Esophagus muscularis mucosa (tissue), 4 donors: ENCODE results near the gene MTUS2. TPM values are rescaled to one million over a fixed set of nuclear protein-coding genes. Genes with fewer than 3 reads are reported as not detected.

Source experiments
- DNase-seq: peaks from one replicate; pipeline ENCODE4 v3.0.0-alpha.2; 2017; ENCODE audit errors: extremely low spot score
- H3K27ac ChIP-seq, 4 donors: fragments of 200-600 bp; sonication (generic); replicated peaks in 1 of 4; 1 replicate in 3 of 4; 2 replicates in 1 of 4; pipeline ENCODE4 v1.5.1; 2016 to 2019; ENCODE audit warnings: mild to moderate bottlenecking in 1 of 4
- H3K27me3 ChIP-seq, 4 donors: fragments of 200-600 bp; sonication (generic); one replicate each; pipeline versions ENCODE4 v1.5.1 to v1.6.0; 2016 to 2019
- H3K36me3 ChIP-seq, 4 donors: fragments of 200-600 bp; sonication (generic); one replicate each; pipeline ENCODE4 v1.5.1; 2016 to 2019
- H3K4me1 ChIP-seq, 4 donors: fragments of 200-600 bp; sonication (generic); one replicate each; pipeline ENCODE4 v1.5.1; 2016 to 2019
- H3K4me3 ChIP-seq, 4 donors: fragments of 200-600 bp; sonication (generic); 1 replicate in 2 of 4; 2 replicates in 2 of 4; pipeline ENCODE4 v1.5.1; 2016 to 2019; ENCODE audit warnings: mild to moderate bottlenecking in 4 of 4, moderate library complexity in 1 of 4
- H3K9me3 ChIP-seq, 4 donors: fragments of 200-600 bp; sonication (generic); 1 replicate in 3 of 4; 2 replicates in 1 of 4; pipeline ENCODE4 v1.5.1; 2016 to 2019
- CTCF ChIP-seq, 3 experiments: fragments of 200-600 bp in 2 of 3; fragments of 450-650 bp in 1 of 3; sonication (generic) in 2 of 3; IDR thresholded peaks; one replicate each; pipeline ENCODE4 v1.5.1; 2017 to 2019; ENCODE audit warnings: antibody characterized with exemption in 3 of 3, mild to moderate bottlenecking in 2 of 3, moderate library complexity in 1 of 3
- EP300 ChIP-seq: sonication (generic); formaldehyde crosslinking; IDR thresholded peaks from one replicate; pipeline ENCODE4 v1.6.1; 2017; ENCODE audit warnings: antibody characterized with exemption
- POLR2A ChIP-seq: fragments of 450-650 bp; IDR thresholded peaks from one replicate; pipeline ENCODE4 v1.6.1; 2017; ENCODE audit warnings: antibody characterized with exemption, moderate library complexity, mild to moderate bottlenecking, low read depth
- POLR2AphosphoS5 ChIP-seq, 2 donors: sonication (generic); formaldehyde crosslinking; IDR thresholded peaks; one replicate each; pipeline ENCODE4 v1.6.1; 2017; ENCODE audit warnings: antibody characterized with exemption in 2 of 2
- WGBS: methylation state at CpG from one replicate; pipeline ENCODE4 v1.1.5; 2018; 5-methylcytosine and 5-hydroxymethylcytosine counted together
- intact Hi-C: fragments of 100-400 bp; cut with DNase I; formaldehyde crosslinking; loops from one replicate; pipeline ENCODE4 v1.15.1; 2023
- total RNA-seq, 4 donors: library from RNA; depleted of rRNA; stranded (reverse); fragments of >200 nt; gene quantifications; one replicate each; pipeline versions ENCODE4 v1.1.0 to v1.2.1, GENCODE V29; 2016

The MTUS2 gene
- total RNA-seq, 4 donors from 2014 or later: 7.1 to 46.2 (median 12.8) TPM

DNA sequence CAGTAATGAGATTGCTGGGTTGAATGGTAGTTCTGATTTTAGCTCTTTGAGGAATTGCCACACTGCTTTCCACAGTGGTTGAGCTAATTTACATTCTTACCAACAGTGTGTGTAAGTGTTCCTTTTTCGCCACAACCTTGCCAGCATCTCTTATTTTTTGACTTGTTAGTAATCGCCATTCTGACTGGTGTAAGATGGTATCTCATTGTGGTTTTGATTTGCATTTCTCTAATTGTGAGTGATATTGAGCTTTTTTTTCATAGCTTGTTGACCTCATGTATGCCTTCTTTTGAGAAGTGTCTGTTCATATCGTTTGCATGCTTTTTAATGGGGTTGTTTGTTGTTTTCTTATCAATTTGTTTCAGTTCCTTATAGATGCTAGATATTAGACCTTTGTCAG is 245.0 kb downstream of the MTUS2 start:
- H3K36me3 ChIP-seq: no peaks in the 10 kb centered on the region
- H3K27ac ChIP-seq: no peak overlapping the region
- peaks cover 0 to 5% (median 2%) of the 10 kb centered on the region in 4 donors for H3K4me1 ChIP-seq
- H3K27me3 ChIP-seq: no peaks in the 10 kb centered on the region
- no peaks in the 10 kb centered on the region for H3K9me3 ChIP-seq
- H3K4me3 ChIP-seq: no peak overlapping the region
- DNase-seq: no peak
- no peak for TF ChIP-seq POLR2AphosphoS5 (IDR thresholded peaks at IDR 0.05)
- TF ChIP-seq POLR2A: no peak
- TF ChIP-seq EP300: no peak
- no peak for TF ChIP-seq CTCF (IDR thresholded peaks at IDR 0.05)
- 85% methylated on average over 3 of the region's 3 CpGs for WGBS
- intact Hi-C loops: no loop called here

GRCh38 chr13:29067306-29067945 is 247.3 kb downstream of the MTUS2 start:
- Histone ChIP-seq H3K27me3 (no peaks in the 10 kb centered on the region), H3K27ac (no peak overlapping the region), H3K4me1 (peaks cover 0 to 5% (median 2%) of the 10 kb centered on the region in 4 donors), H3K4me3 (no peak overlapping the region), H3K9me3 (no peaks in the 10 kb centered on the region), H3K36me3 (no peaks in the 10 kb centered on the region)
- intact Hi-C loops: no loop called here
- 62% methylated on average over 3 of the region's 3 CpGs for WGBS
- no peak for DNase-seq
- TF ChIP-seq POLR2A (no peak), POLR2AphosphoS5 (IDR thresholded peaks at IDR 0.05) (no peak), EP300 (no peak), CTCF (IDR thresholded peaks at IDR 0.05) (no peak)

DNA sequence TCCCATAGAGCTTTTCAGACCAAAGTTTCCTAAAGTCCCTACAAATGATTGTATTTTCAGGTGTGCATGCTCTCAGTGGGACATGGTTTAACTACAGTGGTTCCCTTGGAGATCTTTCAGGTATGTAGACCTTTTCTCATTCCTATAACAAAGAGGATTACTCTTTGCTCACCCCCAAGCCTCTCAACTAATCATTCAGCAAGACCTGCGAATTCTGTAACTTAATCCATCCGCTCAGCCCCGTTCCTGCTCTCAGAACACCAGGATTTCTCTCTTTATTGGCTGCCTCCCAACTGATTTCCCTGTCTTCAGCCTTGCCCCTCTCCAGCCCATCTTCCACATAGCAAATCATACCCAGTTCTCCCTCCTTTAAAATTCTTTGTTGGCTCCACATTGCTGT is 253.6 kb downstream of the MTUS2 start:
- intact Hi-C loops: no loop called here
- 56% methylated on average over 3 of the region's 3 CpGs for WGBS
- DNase-seq: no peak
- Histone ChIP-seq H3K4me1 (peaks cover 0 to 15% (median 5%) of the 10 kb centered on the region in 4 donors), H3K27me3 (no peaks in the 10 kb centered on the region), H3K4me3 (no peak overlapping the region), H3K9me3 (peaks cover 0 to 3% (median 1%) of the 10 kb centered on the region in 4 donors), H3K36me3 (no peaks in the 10 kb centered on the region), H3K27ac (no peak overlapping the region)
- TF ChIP-seq POLR2A: no peak

DNA sequence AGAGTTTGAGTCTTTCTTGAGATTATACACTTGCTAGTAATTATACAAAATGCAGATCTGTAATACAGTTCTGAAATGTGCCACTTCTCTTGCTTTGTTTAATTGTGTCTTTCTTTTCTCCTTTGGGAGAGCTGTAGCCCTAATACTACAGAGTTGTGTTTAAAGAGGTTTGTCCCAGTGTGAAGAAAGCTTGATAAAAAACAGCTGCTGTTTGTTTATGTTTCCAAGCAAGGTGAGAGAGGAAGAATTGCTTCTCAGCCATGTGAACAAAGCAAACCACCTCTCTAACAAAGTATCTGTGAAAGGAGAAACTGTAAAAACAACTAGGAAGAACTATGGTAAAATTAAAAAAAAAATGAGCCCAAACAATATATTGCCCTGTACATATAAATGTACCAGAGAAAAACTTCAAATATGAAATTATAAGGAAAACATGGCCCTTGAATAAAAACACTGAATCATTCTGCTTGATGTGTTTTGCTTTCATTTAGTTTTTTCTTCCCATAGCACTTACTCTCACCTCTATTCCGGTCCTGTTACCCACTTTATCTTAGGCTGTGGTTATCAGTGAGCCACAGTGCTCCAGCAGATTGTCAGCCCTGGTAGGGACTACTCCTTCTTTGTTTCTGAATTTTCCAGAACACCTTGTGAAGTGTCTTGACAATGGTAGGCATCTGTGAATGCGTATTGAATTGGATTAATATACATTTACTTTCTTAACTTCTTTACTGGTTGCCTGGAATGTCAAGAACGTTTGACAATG is 257.1 kb downstream of the MTUS2 start:
- no peak for DNase-seq
- Histone ChIP-seq H3K36me3 (no peaks in the 10 kb centered on the region), H3K27me3 (no peaks in the 10 kb centered on the region), H3K4me3 (no peak overlapping the region), H3K27ac (peak overlapping the region in 2 of 4 donors; percentile 32 to 39), H3K4me1 (peaks cover 0 to 15% (median 5%) of the 10 kb centered on the region in 4 donors), H3K9me3 (peaks cover 0 to 5% (median 2%) of the 10 kb centered on the region in 4 donors)
- WGBS: 43% methylated on average over 3 of the region's 3 CpGs
- intact Hi-C loops: no loop called here
- TF ChIP-seq POLR2AphosphoS5 (IDR thresholded peaks at IDR 0.05) (peak in 1 of 2 donors; percentile 15), EP300 (no peak)

DNA sequence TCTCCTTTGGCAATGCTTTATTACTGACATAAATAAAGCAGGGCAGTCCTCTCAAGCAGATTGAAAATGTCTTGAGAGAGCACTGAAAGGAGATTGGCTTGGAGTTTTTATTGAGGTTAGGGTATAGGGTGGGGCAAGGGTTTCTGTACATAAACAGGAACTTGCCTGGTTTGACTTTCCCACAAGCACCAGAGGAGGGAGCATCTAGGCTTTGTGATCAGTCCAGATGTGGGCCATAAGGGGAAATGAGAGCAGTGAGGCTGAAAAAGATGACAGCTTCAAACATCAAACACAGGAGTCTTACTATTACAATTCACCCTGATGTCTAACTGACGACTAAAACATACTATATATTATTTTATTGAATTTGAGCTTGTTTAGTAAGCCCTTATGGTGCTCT is 260.9 kb downstream of the MTUS2 start:
- Histone ChIP-seq H3K27ac (no peak overlapping the region), H3K4me1 (peaks cover 0 to 15% (median 5%) of the 10 kb centered on the region in 4 donors), H3K27me3 (no peaks in the 10 kb centered on the region), H3K9me3 (peaks cover 0 to 5% (median 0%) of the 10 kb centered on the region in 4 donors), H3K36me3 (no peaks in the 10 kb centered on the region), H3K4me3 (no peak overlapping the region)
- no peak for DNase-seq
- 73% methylated on average over 1 of the region's 1 CpG for WGBS
- no peak for TF ChIP-seq CTCF (IDR thresholded peaks at IDR 0.05)
- TF ChIP-seq EP300: no peak
- no peak for TF ChIP-seq POLR2AphosphoS5 (IDR thresholded peaks at IDR 0.05)
- TF ChIP-seq POLR2A: no peak
- intact Hi-C loops: no loop called here
